ENCODE results near the gene NAV2. TPM values are rescaled to one million over a fixed set of nuclear protein-coding genes. Genes with fewer than 3 reads are reported as not detected.

The NAV2 gene
- total RNA-seq, 1 experiment from 2014 or later: 2.1 TPM

DNA sequence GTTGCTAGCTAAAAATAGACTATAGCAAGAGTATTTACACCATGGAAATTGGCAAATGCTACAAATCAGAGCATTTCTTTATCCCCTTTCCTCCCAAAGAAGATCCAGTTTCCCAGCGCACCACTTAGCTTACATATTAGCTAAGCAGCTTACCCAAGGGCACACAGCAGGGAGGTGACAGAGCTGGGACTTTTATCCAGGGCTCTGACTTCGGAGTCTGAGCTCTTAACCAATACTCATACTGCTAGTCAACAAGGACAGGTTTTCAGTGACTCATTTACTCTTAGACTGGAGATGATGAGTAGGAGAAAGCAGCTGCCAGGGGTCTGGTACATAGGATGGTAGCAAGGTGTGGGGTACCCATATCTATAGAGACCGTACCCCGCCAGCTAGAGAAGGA lies 38.4 kb downstream of the NAV2 start:
- peaks cover 8% of the 10 kb centered on the region; the same call in 1 of the 2 replicates for H3K27me3 ChIP-seq (ENCODE audit: insufficient read depth, low read length)
- no TSS peak for BruUV-seq (replicated peaks)
- no peak overlapping the region for H2AFZ ChIP-seq (ENCODE audit: low read depth, low read length, poor library complexity, severe bottlenecking)
- RAD21 ChIA-PET (ENCODE audit: low non-redundant PET in 1 of 2, low total read pairs in 2 of 2, uncharacterized antibody in 2 of 2, unreplicated experiment in 2 of 2): no interaction called here
- no peaks in the 10 kb centered on the region for H4K20me1 ChIP-seq (ENCODE audit: insufficient read depth)
- no peaks in the 10 kb centered on the region for H3K79me2 ChIP-seq (ENCODE audit: insufficient read depth, low read length)
- no peaks in the 10 kb centered on the region for H3K9me3 ChIP-seq (ENCODE audit: control insufficient read depth in 1 of 2, insufficient read depth in 1 of 2, low read depth in 1 of 2, low read length in 2 of 2)
- no peak for ATAC-seq
- DNase-seq (ENCODE audit: low read depth, low spot score): no peak
- intact Hi-C loops (cut with micrococcal nuclease): no loop called here
- no peaks in the 10 kb centered on the region for H3K36me3 ChIP-seq (ENCODE audit: control insufficient read depth in 1 of 2, insufficient read depth in 2 of 2, low read length in 2 of 2)
- POLR2A ChIA-PET: no interaction called here
- H3K9me2 ChIP-seq (ENCODE audit: insufficient read depth): no peaks in the 10 kb centered on the region
- H3K9ac ChIP-seq (ENCODE audit: low read length): no peak overlapping the region
- H3K27ac ChIP-seq (ENCODE audit: low read depth, low read length): no peak overlapping the region
- no peak overlapping the region for H3K4me3 ChIP-seq (replicated peaks in 1 of 2; ENCODE audit: low read depth in 1 of 2, low read length in 2 of 2)
- CTCF ChIA-PET: interaction anchor here (0.8 to 1.3 kb wide), 2 partner anchors 9 to 152 kb away, joined by 3 read pairs; no protein-coding TSS in a partner anchor
- no peaks in the 10 kb centered on the region for H3K4me1 ChIP-seq (ENCODE audit: control insufficient read depth in 1 of 2, insufficient read depth in 2 of 2, low read length in 2 of 2)
- no peak overlapping the region for H3K4me2 ChIP-seq (ENCODE audit: low read length)
- no peak for TF ChIP-seq YY1 (IDR thresholded peaks at IDR 0.05; ENCODE audit: extremely low read depth, insufficient replicate concordance, low read depth, low read length)
- TF ChIP-seq EGR1 (IDR thresholded peaks at IDR 0.05; ENCODE audit: low read depth): no peak
- no peak for TF ChIP-seq FOSL1 (IDR thresholded peaks at IDR 0.05; ENCODE audit: low read depth)
- no peak for TF ChIP-seq ELF1 (IDR thresholded peaks at IDR 0.05; ENCODE audit: borderline replicate concordance, low read depth)
- no peak for TF ChIP-seq CBX3 (IDR thresholded peaks at IDR 0.05; ENCODE audit: low read depth)
- TF ChIP-seq ZFX (IDR thresholded peaks at IDR 0.05): no peak
- TF ChIP-seq, protein P1, sequence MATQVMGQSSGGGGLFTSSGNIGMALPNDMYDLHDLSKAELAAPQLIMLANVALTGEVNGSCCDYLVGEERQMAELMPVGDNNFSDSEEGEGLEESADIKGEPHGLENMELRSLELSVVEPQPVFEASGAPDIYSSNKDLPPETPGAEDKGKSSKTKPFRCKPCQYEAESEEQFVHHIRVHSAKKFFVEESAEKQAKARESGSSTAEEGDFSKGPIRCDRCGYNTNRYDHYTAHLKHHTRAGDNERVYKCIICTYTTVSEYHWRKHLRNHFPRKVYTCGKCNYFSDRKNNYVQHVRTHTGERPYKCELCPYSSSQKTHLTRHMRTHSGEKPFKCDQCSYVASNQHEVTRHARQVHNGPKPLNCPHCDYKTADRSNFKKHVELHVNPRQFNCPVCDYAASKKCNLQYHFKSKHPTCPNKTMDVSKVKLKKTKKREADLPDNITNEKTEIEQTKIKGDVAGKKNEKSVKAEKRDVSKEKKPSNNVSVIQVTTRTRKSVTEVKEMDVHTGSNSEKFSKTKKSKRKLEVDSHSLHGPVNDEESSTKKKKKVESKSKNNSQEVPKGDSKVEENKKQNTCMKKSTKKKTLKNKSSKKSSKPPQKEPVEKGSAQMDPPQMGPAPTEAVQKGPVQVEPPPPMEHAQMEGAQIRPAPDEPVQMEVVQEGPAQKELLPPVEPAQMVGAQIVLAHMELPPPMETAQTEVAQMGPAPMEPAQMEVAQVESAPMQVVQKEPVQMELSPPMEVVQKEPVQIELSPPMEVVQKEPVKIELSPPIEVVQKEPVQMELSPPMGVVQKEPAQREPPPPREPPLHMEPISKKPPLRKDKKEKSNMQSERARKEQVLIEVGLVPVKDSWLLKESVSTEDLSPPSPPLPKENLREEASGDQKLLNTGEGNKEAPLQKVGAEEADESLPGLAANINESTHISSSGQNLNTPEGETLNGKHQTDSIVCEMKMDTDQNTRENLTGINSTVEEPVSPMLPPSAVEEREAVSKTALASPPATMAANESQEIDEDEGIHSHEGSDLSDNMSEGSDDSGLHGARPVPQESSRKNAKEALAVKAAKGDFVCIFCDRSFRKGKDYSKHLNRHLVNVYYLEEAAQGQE (IDR thresholded peaks at IDR 0.05; ENCODE audit: low read depth): no peak
- TF ChIP-seq, protein P2, sequence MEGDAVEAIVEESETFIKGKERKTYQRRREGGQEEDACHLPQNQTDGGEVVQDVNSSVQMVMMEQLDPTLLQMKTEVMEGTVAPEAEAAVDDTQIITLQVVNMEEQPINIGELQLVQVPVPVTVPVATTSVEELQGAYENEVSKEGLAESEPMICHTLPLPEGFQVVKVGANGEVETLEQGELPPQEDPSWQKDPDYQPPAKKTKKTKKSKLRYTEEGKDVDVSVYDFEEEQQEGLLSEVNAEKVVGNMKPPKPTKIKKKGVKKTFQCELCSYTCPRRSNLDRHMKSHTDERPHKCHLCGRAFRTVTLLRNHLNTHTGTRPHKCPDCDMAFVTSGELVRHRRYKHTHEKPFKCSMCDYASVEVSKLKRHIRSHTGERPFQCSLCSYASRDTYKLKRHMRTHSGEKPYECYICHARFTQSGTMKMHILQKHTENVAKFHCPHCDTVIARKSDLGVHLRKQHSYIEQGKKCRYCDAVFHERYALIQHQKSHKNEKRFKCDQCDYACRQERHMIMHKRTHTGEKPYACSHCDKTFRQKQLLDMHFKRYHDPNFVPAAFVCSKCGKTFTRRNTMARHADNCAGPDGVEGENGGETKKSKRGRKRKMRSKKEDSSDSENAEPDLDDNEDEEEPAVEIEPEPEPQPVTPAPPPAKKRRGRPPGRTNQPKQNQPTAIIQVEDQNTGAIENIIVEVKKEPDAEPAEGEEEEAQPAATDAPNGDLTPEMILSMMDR (IDR thresholded peaks at IDR 0.05 in 2 of 3, conservative IDR thresholded peaks at IDR 0.05 in 1 of 3; ENCODE audit: borderline replicate concordance in 1 of 3, insufficient read depth in 1 of 3, low read depth in 2 of 3, low read length in 2 of 3): no peak
- TF ChIP-seq POLR2AphosphoS5 (IDR thresholded peaks at IDR 0.05; ENCODE audit: low read depth, low read length): no peak
- no peak for TF ChIP-seq POLR2A (IDR thresholded peaks at IDR 0.05; ENCODE audit: borderline replicate concordance, extremely low read depth, insufficient read depth, insufficient read length)
- TF ChIP-seq, protein P3, sequence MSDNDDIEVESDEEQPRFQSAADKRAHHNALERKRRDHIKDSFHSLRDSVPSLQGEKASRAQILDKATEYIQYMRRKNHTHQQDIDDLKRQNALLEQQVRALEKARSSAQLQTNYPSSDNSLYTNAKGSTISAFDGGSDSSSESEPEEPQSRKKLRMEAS (IDR thresholded peaks at IDR 0.05): no peak

Data from HCT116 (cell line).